Neural cell (in vitro differentiated cells): ENCODE data around the gene KIAA1549. TPM values are rescaled to one million over a fixed set of nuclear protein-coding genes. Genes with fewer than 3 reads are reported as not detected.

ENCODE experiments used
- H2AFZ ChIP-seq: fragments of 200-600, 300-800 bp; sonication (generic), shearing (Covaris generic); 2 replicates; pipeline ENCODE4 v1.6.0; 2014; ENCODE audit warnings: low read depth, mild to moderate bottlenecking, antibody characterized with exemption, low read length, moderate library complexity
- H3F3A ChIP-seq: fragments of 200-600 bp; shearing (Covaris generic); 2 replicates; pipeline ENCODE4 v1.6.1; 2016; ENCODE audit warnings: mild to moderate bottlenecking, moderate library complexity, mixed read lengths, antibody characterized with exemption, low read length; ENCODE audit not compliant: insufficient read depth, poor library complexity, severe bottlenecking
- H3K27ac ChIP-seq: fragments of 200-600, 300-800 bp; sonication (generic), shearing (Covaris generic); 2 replicates; pipeline ENCODE4 v1.5.1; 2014; ENCODE audit warnings: mild to moderate bottlenecking, low read length, moderate library complexity
- H3K27me3 ChIP-seq: fragments of 300-800, 200-600 bp; sonication (generic), shearing (Covaris generic); 2 replicates; pipeline ENCODE4 v1.6.0; 2014; ENCODE audit warnings: mild to moderate bottlenecking, low read depth, low read length, moderate library complexity; ENCODE audit not compliant: insufficient read depth
- H3K36me3 ChIP-seq: fragments of 300-800, 200-600 bp; sonication (generic), shearing (Covaris generic); 2 replicates; pipeline ENCODE4 v1.5.1; 2014; ENCODE audit warnings: mild to moderate bottlenecking, antibody characterized with exemption, low read length, moderate library complexity; ENCODE audit not compliant: insufficient read depth
- H3K4me2 ChIP-seq: fragments of 300-800, 200-600 bp; sonication (generic), shearing (Covaris generic); 2 replicates; pipeline ENCODE4 v1.6.0; 2014; ENCODE audit warnings: mild to moderate bottlenecking, low read length
- H3K4me3 ChIP-seq: fragments of 300-800, 200-600 bp; sonication (generic), shearing (Covaris generic); 2 replicates; pipeline ENCODE4 v1.5.1; 2014; ENCODE audit warnings: mild to moderate bottlenecking, low read length, moderate library complexity
- H3K79me2 ChIP-seq: fragments of 200-600 bp; shearing (Covaris generic); replicated peaks from 2 replicates; pipeline ENCODE4 v1.6.0; 2014; ENCODE audit warnings: mild to moderate bottlenecking, low read length, moderate library complexity; ENCODE audit not compliant: insufficient read depth
- H3K9ac ChIP-seq: fragments of 300-800, 200-600 bp; sonication (generic), shearing (Covaris generic); 2 replicates; pipeline ENCODE4 v1.6.1; 2016; ENCODE audit warnings: mild to moderate bottlenecking, low read length, mixed read lengths
- H3K9me2 ChIP-seq: fragments of 200-600 bp; shearing (Covaris generic); 2 replicates; pipeline ENCODE4 v1.6.1; 2016; ENCODE audit warnings: mild to moderate bottlenecking, low read length, mixed read lengths; ENCODE audit not compliant: insufficient read depth
- H3K9me3 ChIP-seq: fragments of 200-600, 300-800 bp; sonication (generic), shearing (Covaris generic); 2 replicates; pipeline ENCODE4 v1.6.1; 2016; ENCODE audit warnings: mild to moderate bottlenecking, mixed run types, low read length, moderate library complexity, mixed read lengths
- H4K20me1 ChIP-seq: fragments of 200-600 bp; shearing (Covaris generic); 2 replicates; pipeline ENCODE4 v1.6.1; 2016; ENCODE audit warnings: mild to moderate bottlenecking, mixed run types; ENCODE audit not compliant: insufficient read depth
- CTCF ChIP-seq: fragments of 450-650 bp; IDR thresholded peaks from 2 replicates; pipeline ENCODE4 v1.5.1; 2014; ENCODE audit warnings: antibody characterized with exemption, mild to moderate bottlenecking, moderate library complexity; ENCODE audit not compliant: poor library complexity, severe bottlenecking
- EP300 ChIP-seq: fragments of 450-650 bp; conservative IDR thresholded peaks from 2 replicates; pipeline ENCODE4 v1.6.1; 2014; ENCODE audit warnings: antibody characterized with exemption, mild to moderate bottlenecking, moderate library complexity; ENCODE audit not compliant: poor library complexity, severe bottlenecking
- EZH2 ChIP-seq: fragments of 200-600, 300-800 bp; shearing (Covaris generic), sonication (generic); IDR thresholded peaks from 2 replicates; pipeline ENCODE4 v1.6.1; 2014; ENCODE audit warnings: antibody characterized with exemption, low read length, borderline replicate concordance, mild to moderate bottlenecking; ENCODE audit not compliant: insufficient read depth, poor library complexity, severe bottlenecking
- MXI1 ChIP-seq: fragments of 450-650 bp; conservative IDR thresholded peaks from 2 replicates; pipeline ENCODE4 v1.6.1; 2014; ENCODE audit warnings: antibody characterized with exemption, mild to moderate bottlenecking; ENCODE audit not compliant: poor library complexity, severe bottlenecking
- POLR2AphosphoS5 ChIP-seq: IDR thresholded peaks from 2 replicates; pipeline ENCODE4 v1.6.1; 2012
- RAD21 ChIP-seq: fragments of 450-650 bp; conservative IDR thresholded peaks from 2 replicates; pipeline ENCODE4 v1.6.1; 2014; ENCODE audit warnings: antibody characterized with exemption, mild to moderate bottlenecking, moderate library complexity
- REST ChIP-seq: IDR thresholded peaks from 2 replicates; pipeline ENCODE4 v1.6.1; 2012; ENCODE audit warnings: borderline replicate concordance
- SMC3 ChIP-seq: fragments of 450-650 bp; conservative IDR thresholded peaks from 2 replicates; pipeline ENCODE4 v1.6.1; 2014; ENCODE audit warnings: antibody characterized with exemption, mild to moderate bottlenecking, moderate library complexity; ENCODE audit not compliant: poor library complexity
- TAF1 ChIP-seq: IDR thresholded peaks from 2 replicates; pipeline ENCODE4 v1.6.1; 2012; ENCODE audit warnings: low read depth
- polyA plus RNA-seq: library from polyadenylated mRNA; depleted of rRNA; stranded (reverse); fragments of >200 nt; gene quantifications from 2 replicates; pipeline ENCODE4 v1.2.3, GENCODE V29; 2014

The KIAA1549 gene
- polyA plus RNA-seq, 1 donor from 2014 or later = 14.1 TPM

- Histone ChIP-seq H3K9me3 (no peaks in the 10 kb centered on the region), H3K4me3 (no peak overlapping the region), H3F3A (no peaks in the 10 kb centered on the region), H3K9ac (no peak overlapping the region), H3K79me2 (peaks cover 78% of the 10 kb centered on the region), H3K36me3 (no peaks in the 10 kb centered on the region), H2AFZ (no peak overlapping the region), H3K27me3 (no peaks in the 10 kb centered on the region), H4K20me1 (peaks cover 3% of the 10 kb centered on the region), H3K9me2 (no peaks in the 10 kb centered on the region), H3K27ac (no peak overlapping the region), H3K4me2 (no peak overlapping the region)
- TF ChIP-seq MXI1 (no peak), TAF1 (no peak), SMC3 (no peak), EZH2 (no peak), RAD21 (no peak), EP300 (no peak), REST (no peak), CTCF (no peak), POLR2AphosphoS5 (no peak)
These were observed 14.0 kb downstream of the KIAA1549 start for GRCh38 chr7:138967159-138967558.

GRCh38 chr7:138964624-138965436 lies 16.4 kb downstream of the KIAA1549 start:
- Histone ChIP-seq H3F3A (no peaks in the 10 kb centered on the region), H4K20me1 (peaks cover 3% of the 10 kb centered on the region), H3K79me2 (peaks cover 82% of the 10 kb centered on the region), H3K27me3 (no peaks in the 10 kb centered on the region), H3K9me2 (no peaks in the 10 kb centered on the region), H3K4me3 (no peak overlapping the region), H3K4me2 (no peak overlapping the region), H3K36me3 (no peaks in the 10 kb centered on the region), H2AFZ (no peak overlapping the region), H3K9me3 (no peaks in the 10 kb centered on the region), H3K27ac (no peak overlapping the region), H3K9ac (no peak overlapping the region)
- TF ChIP-seq SMC3 = no peak
- no peak for TF ChIP-seq TAF1
- TF ChIP-seq POLR2AphosphoS5 = no peak
- TF ChIP-seq EP300 = no peak
- TF ChIP-seq CTCF = no peak
- no peak for TF ChIP-seq EZH2
- TF ChIP-seq MXI1 = no peak
- TF ChIP-seq RAD21 = no peak
- TF ChIP-seq REST = no peak
